Stimulated activated naive CD4-positive, alpha-beta T cell (primary cell): ENCODE data around the gene PPP1R10.

Source experiments
- DNase-seq, 6 experiments: peaks; one replicate each; lab custom pipeline; 2025; lab: John Stamatoyannopoulos, UW

PPP1R10 gene

GRCh38 chr6:30598912-30599624, 18.0 kb downstream of the PPP1R10 start:
- no peak for DNase-seq

- peak; percentile 47 to 85 (median 65) for DNase-seq
These were observed 19.5 kb downstream of the PPP1R10 start for GRCh38 chr6:30597315-30598144.

GRCh38 chr6:30592287-30592686, 24.8 kb downstream of the PPP1R10 start:
- DNase-seq, result no peak

GRCh38 chr6:30591008-30591407, 26.0 kb downstream of the PPP1R10 start:
- DNase-seq, result no peak

GRCh38 chr6:30590509-30590908, 26.5 kb downstream of the PPP1R10 start:
- DNase-seq, result no peak

- no peak for DNase-seq
These were observed 27.2 kb downstream of the PPP1R10 start for GRCh38 chr6:30589754-30590358.

GRCh38 chr6:30583921-30584320, 33.1 kb downstream of the PPP1R10 start:
- no peak for DNase-seq

- no peak for DNase-seq
These were observed 39.0 kb downstream of the PPP1R10 start for GRCh38 chr6:30578051-30578450.

- no peak for DNase-seq
These were observed 43.9 kb downstream of the PPP1R10 start for GRCh38 chr6:30573113-30573512.

GRCh38 chr6:30572148-30572547, 44.9 kb downstream of the PPP1R10 start:
- no peak for DNase-seq

- DNase-seq, result no peak
These were observed 45.3 kb downstream of the PPP1R10 start for GRCh38 chr6:30571762-30572082.

- peak; percentile 98 to 99 (median 99) for DNase-seq
These were observed 45.8 kb downstream of the PPP1R10 start, which contains the start of gene ABCF1 for GRCh38 chr6:30571075-30571761. TSS of gene ABCF1 (plus strand) at chr6:30571442. CDS start at chr6:30571488, 46 bp downstream.

GRCh38 chr6:30570740-30571074, 46.3 kb downstream of the PPP1R10 start:
- DNase-seq, result no peak

- no peak for DNase-seq
These were observed 46.8 kb downstream of the PPP1R10 start for GRCh38 chr6:30570263-30570662.

- no peak for DNase-seq
These were observed 48.8 kb downstream of the PPP1R10 start for GRCh38 chr6:30568245-30568644.

GRCh38 chr6:30565772-30566171, 51.3 kb downstream of the PPP1R10 start:
- no peak for DNase-seq

GRCh38 chr6:30564114-30564513, 52.9 kb downstream of the PPP1R10 start:
- no peak for DNase-seq

- DNase-seq, result no peak
These were observed 54.3 kb downstream of the PPP1R10 start for GRCh38 chr6:30562470-30563425.

GRCh38 chr6:30560930-30561329, 56.1 kb downstream of the PPP1R10 start:
- no peak for DNase-seq

GRCh38 chr6:30557683-30557981, 59.4 kb downstream of the PPP1R10 start:
- no peak for DNase-seq

GRCh38 chr6:30556906-30557682, 59.9 kb downstream of the PPP1R10 start, which contains the start of gene PRR3:
TSS of gene PRR3 (plus strand) at chr6:30557295. CDS start at chr6:30557345, 50 bp downstream.
- DNase-seq, result peak; percentile 67 to 87 (median 85)
